ENCODE data around the gene NXPH4. TPM values are rescaled to one million over a fixed set of nuclear protein-coding genes. Genes with fewer than 3 reads are reported as not detected.

NXPH4 gene
- total and polyA plus RNA-seq, 2 donors (not counting 1 experiment from before 2014, with no cell fraction given), result 3.5 to 8.6 TPM

DNA sequence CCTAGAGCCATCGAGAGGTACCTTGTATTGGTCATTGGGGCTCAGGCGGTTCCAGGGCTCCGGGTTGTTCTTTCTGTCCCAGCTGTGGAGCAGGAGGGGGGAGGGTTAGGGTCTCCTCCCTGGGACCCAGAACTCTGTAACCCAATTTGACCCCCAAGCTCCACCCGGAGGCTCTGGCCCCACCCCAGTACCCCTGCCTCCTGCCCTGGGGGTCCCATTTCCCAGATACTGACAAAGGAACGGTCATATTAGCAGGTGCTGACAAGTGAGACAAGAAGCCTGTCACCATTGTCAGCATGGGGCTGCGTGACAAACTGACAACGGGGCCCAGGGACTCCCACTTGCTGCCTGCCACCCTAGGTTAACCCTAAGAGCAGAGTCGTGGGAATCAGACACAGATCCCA is 19.1 kb downstream of the NXPH4 start:
- intact Hi-C loops (cut with micrococcal nuclease), result loop anchor here (10.0 kb wide), 1 partner anchor 481 kb away; the partner anchor contains the start of gene PRIM1
- Histone ChIP-seq H3K9me3 (ENCODE audit: control extremely low read depth in 1 of 3, control insufficient read depth in 2 of 3, insufficient read depth in 1 of 3, low read length in 2 of 3) (peaks cover 0 to 11% (median 0%) of the 10 kb centered on the region in 3 donors), H3K4me1 (ENCODE audit: control insufficient read depth in 2 of 2, insufficient read depth in 2 of 2, low read length in 2 of 2) (peaks cover 72 to 89% of the 10 kb centered on the region in 2 donors), H3K36me3 (replicated peaks in 1 of 2; ENCODE audit: control extremely low read depth in 1 of 2, control insufficient read depth in 1 of 2, extremely low read depth in 1 of 2, insufficient read depth in 2 of 2, low read length in 1 of 2) (peaks cover 0 to 37% of the 10 kb centered on the region in 2 experiments), H3K9ac (ENCODE audit: low read length) (peak overlapping the region; percentile 6), H4K20me1 (ENCODE audit: control insufficient read depth, insufficient read depth, low read length, poor library complexity, severe bottlenecking) (peaks cover 7% of the 10 kb centered on the region), H3K79me2 (ENCODE audit: control insufficient read depth, insufficient read depth, low read length) (peaks cover 26% of the 10 kb centered on the region), H2AFZ (ENCODE audit: insufficient read depth, low read depth, low read length, poor library complexity, severe bottlenecking) (no peak overlapping the region), H3K27me3 (replicated peaks in 1 of 4; ENCODE audit: control extremely low read depth in 1 of 4, control insufficient read depth in 3 of 4, insufficient read depth in 4 of 4, low read length in 3 of 4) (peaks cover 0 to 37% (median 14%) of the 10 kb centered on the region in 4 experiments), H3K4me3 (ENCODE audit: control extremely low read depth in 1 of 5, extremely low read depth in 1 of 5, insufficient read depth in 1 of 5, low read depth in 2 of 5, low read length in 4 of 5) (peak overlapping the region in 2 of 5 experiments; percentile 3 to 15), H3K27ac (ENCODE audit: low read length in 2 of 2) (peak overlapping the region; percentile 86 to 88), H3K4me2 (replicated peaks; ENCODE audit: low read depth, low read length, poor library complexity, severe bottlenecking) (peak overlapping the region; percentile 84)
- Mint-ChIP-seq H3K27me3 (peaks cover 12% of the 10 kb centered on the region), H3K4me3 (peak overlapping the region; percentile 88), H3K9me3 (ENCODE audit: insufficient read depth) (no peaks in the 10 kb centered on the region), H3K4me1 (peaks cover 91% of the 10 kb centered on the region), H3K27ac (peak overlapping the region; percentile 100)
- no peak for ATAC-seq (ENCODE audit: low read depth)
- TF ChIP-seq, protein P1, sequence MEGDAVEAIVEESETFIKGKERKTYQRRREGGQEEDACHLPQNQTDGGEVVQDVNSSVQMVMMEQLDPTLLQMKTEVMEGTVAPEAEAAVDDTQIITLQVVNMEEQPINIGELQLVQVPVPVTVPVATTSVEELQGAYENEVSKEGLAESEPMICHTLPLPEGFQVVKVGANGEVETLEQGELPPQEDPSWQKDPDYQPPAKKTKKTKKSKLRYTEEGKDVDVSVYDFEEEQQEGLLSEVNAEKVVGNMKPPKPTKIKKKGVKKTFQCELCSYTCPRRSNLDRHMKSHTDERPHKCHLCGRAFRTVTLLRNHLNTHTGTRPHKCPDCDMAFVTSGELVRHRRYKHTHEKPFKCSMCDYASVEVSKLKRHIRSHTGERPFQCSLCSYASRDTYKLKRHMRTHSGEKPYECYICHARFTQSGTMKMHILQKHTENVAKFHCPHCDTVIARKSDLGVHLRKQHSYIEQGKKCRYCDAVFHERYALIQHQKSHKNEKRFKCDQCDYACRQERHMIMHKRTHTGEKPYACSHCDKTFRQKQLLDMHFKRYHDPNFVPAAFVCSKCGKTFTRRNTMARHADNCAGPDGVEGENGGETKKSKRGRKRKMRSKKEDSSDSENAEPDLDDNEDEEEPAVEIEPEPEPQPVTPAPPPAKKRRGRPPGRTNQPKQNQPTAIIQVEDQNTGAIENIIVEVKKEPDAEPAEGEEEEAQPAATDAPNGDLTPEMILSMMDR (IDR thresholded peaks at IDR 0.05), result no peak
- no peak for TF ChIP-seq EZH2 (IDR thresholded peaks at IDR 0.05; ENCODE audit: borderline replicate concordance, insufficient read depth, low read depth, low read length, poor library complexity, severe bottlenecking)
- POLR2A ChIA-PET, result interaction anchor here (9.2 to 11.2 kb wide), 2 partner anchors 11 to 21 kb away, joined by 89 to 110 read pairs; partner anchors contain the start of gene NXPH4
- CTCF ChIA-PET, result interaction anchor here (12.1 to 31.1 kb wide), 2 partner anchors 7 to 20 kb away, joined by 360 to 838 read pairs; partner anchors contain the start of genes NXPH4 and SHMT2
- no peak for DNase-seq
- WGBS (ENCODE audit: insufficient coverage), result 44% methylated on average over 5 of the region's 8 CpGs

All from B cell (primary cell).